Body of pancreas (tissue), 4 donors: Measurements from ENCODE around the gene SUPT3H.

Experiments used
- POLR2A ChIP-seq, 3 donors: fragments of 450-650 bp; IDR thresholded peaks; one replicate each; pipeline ENCODE4 v1.6.1; 2016; ENCODE audit warnings: antibody characterized with exemption in 3 of 3, mild to moderate bottlenecking in 2 of 3
- TF ChIP-seq, protein P1 (sequence below), 7 experiments: fragments of 450-650 bp in 4 of 7; fragments of 200-600 bp in 3 of 7; sonication (generic) in 3 of 7; IDR thresholded peaks; one replicate each; pipeline ENCODE4 v1.5.1; 2016 to 2019; ENCODE audit warnings: antibody characterized with exemption in 7 of 7

DNA sequence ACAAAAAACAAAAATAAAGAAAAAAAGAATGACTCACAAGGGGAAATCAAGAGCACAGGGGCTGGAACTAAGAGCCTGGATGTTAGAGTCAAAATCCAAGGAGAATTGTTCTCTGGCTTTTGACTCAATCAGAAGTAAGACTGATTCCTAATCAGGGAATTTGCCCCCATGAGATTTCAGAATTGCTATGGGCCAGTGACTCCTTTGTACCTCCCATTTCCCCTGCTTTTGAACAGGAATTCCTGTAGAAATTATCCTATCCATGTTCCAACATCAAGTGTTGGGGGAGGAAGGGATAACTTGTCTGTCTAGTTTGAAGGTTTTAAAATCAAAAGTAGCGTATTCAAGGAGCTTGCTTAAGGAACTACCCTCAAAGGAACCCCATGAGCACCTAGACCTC, 593.5 kb downstream of the SUPT3H start:
- TF ChIP-seq, protein P1, sequence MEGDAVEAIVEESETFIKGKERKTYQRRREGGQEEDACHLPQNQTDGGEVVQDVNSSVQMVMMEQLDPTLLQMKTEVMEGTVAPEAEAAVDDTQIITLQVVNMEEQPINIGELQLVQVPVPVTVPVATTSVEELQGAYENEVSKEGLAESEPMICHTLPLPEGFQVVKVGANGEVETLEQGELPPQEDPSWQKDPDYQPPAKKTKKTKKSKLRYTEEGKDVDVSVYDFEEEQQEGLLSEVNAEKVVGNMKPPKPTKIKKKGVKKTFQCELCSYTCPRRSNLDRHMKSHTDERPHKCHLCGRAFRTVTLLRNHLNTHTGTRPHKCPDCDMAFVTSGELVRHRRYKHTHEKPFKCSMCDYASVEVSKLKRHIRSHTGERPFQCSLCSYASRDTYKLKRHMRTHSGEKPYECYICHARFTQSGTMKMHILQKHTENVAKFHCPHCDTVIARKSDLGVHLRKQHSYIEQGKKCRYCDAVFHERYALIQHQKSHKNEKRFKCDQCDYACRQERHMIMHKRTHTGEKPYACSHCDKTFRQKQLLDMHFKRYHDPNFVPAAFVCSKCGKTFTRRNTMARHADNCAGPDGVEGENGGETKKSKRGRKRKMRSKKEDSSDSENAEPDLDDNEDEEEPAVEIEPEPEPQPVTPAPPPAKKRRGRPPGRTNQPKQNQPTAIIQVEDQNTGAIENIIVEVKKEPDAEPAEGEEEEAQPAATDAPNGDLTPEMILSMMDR (IDR thresholded peaks at IDR 0.05): no peak
- no peak for TF ChIP-seq POLR2A (IDR thresholded peaks at IDR 0.05)
